Measurements from ENCODE around the gene DNAJC17. TPM values are rescaled to one million over a fixed set of nuclear protein-coding genes. Genes with fewer than 3 reads are reported as not detected.
A peak's percentile ranks its signal among the peaks of the same experiment; 100 is the strongest.

DNAJC17 gene
- total and polyA plus RNA-seq, 8 donors = 12.2 to 57.6 (median 15.8) TPM

GRCh38 chr15:40843885-40844695 lies 36.8 kb upstream of the DNAJC17 start, which contains the start of gene SPINT1:
SPINT1 (plus strand) TSS chr15:40844048; CDS start chr15:40844555, 507 bp downstream.
- peak; percentile 59 to 72 (median 66) for ATAC-seq
- H3K4me1 ChIP-seq = peaks cover 0 to 25% (median 16%) of the 10 kb centered on the region in 3 donors

GRCh38 chr15:40843261-40843884 lies 36.1 kb upstream of the DNAJC17 start:
- DNase-seq = peak in 1 of 6 donors; percentile 55
- WGBS, 2 donors = 5 to 8% methylated on average over 32 to 34 of the region's 34 CpGs
- TF ChIP-seq CTCF (IDR thresholded peaks at IDR 0.05) = no peak

More at GRCh38 chr15:40843885-40844695, 36.8 kb upstream of the DNAJC17 start, which contains the start of gene SPINT1:
- WGBS, 2 donors = 1% methylated on average over 66 to 89 of the region's 89 CpGs
- Histone ChIP-seq H3K4me3 (peak within 1 kb of the TSS; percentile 73 to 89 (median 77)), H3K27ac (peak within 1 kb of the TSS; percentile 77 to 94 (median 86)), H3K36me3 (no peaks in the 10 kb centered on the region), H3K27me3 (no peaks in the 10 kb centered on the region), H3K9me3 (no peaks in the 10 kb centered on the region)
- TF ChIP-seq CTCF (IDR thresholded peaks at IDR 0.05) = no peak
- intact Hi-C loops (cut with DNase I) = no loop called here
- DNase-seq = peak; percentile 69 to 86 (median 74)
- FAIRE-seq = no peak

GRCh38 chr15:40841741-40842140 lies 34.5 kb upstream of the DNAJC17 start:
- peaks cover 0 to 10% (median 9%) of the 10 kb centered on the region in 3 donors for H3K4me1 ChIP-seq
- H3K9me3 ChIP-seq = no peaks in the 10 kb centered on the region
- no peak overlapping the region for H3K4me3 ChIP-seq
- ATAC-seq (no peak), DNase-seq (no peak), FAIRE-seq (no peak)
- no peaks in the 10 kb centered on the region for H3K36me3 ChIP-seq
- no peaks in the 10 kb centered on the region for H3K27me3 ChIP-seq
- no peak overlapping the region for H3K27ac ChIP-seq
- TF ChIP-seq CTCF (IDR thresholded peaks at IDR 0.05) = no peak
- intact Hi-C loops (cut with DNase I) = no loop called here
- 71 to 86% methylated on average over 2 of the region's 2 CpGs for WGBS, 2 donors

More at GRCh38 chr15:40843261-40843884, 36.1 kb upstream of the DNAJC17 start:
- H3K4me3 ChIP-seq = peak overlapping the region; percentile 73 to 89 (median 77)
- H3K9me3 ChIP-seq = no peaks in the 10 kb centered on the region
- H3K36me3 ChIP-seq = no peaks in the 10 kb centered on the region
- H3K4me1 ChIP-seq = peaks cover 0 to 25% (median 16%) of the 10 kb centered on the region in 3 donors
- H3K27me3 ChIP-seq = no peaks in the 10 kb centered on the region
- FAIRE-seq (no peak), ATAC-seq (no peak)
- intact Hi-C loops (cut with DNase I) = no loop called here
- H3K27ac ChIP-seq = peak overlapping the region; percentile 77 to 94 (median 86)

GRCh38 chr15:40838756-40839155 lies 31.5 kb upstream of the DNAJC17 start:
- H3K36me3 ChIP-seq = no peaks in the 10 kb centered on the region
- H3K4me3 ChIP-seq = no peak overlapping the region
- TF ChIP-seq CTCF (IDR thresholded peaks at IDR 0.05) = no peak
- H3K4me1 ChIP-seq = peaks cover 0 to 7% (median 0%) of the 10 kb centered on the region in 3 donors
- DNase-seq = peak in 1 of 6 donors; percentile 14
- no peaks in the 10 kb centered on the region for H3K27me3 ChIP-seq
- no peak for FAIRE-seq
- ATAC-seq = no peak
- 83 to 86% methylated on average over 5 of the region's 5 CpGs for WGBS, 2 donors
- no peaks in the 10 kb centered on the region for H3K9me3 ChIP-seq
- intact Hi-C loops (cut with DNase I) = no loop called here
- no peak overlapping the region for H3K27ac ChIP-seq

Data from pancreas (tissue), 10 donors.